Epidermal melanocyte (primary cell): ENCODE data around the gene RGMB.

Experiments
- DNase-seq: peaks from one replicate; pipeline ENCODE4 v3.0.0; 2011; ENCODE audit warnings: low spot score; ENCODE audit not compliant: insufficient read length

RGMB gene

GRCh38 chr5:98768160-98768959 lies 5.1 kb upstream of the RGMB start:
- peak; percentile 69 for DNase-seq

GRCh38 chr5:98768960-98769209 lies 4.6 kb upstream of the RGMB start:
- DNase-seq, result no peak

- no peak for DNase-seq
These were observed 4.1 kb upstream of the RGMB start for GRCh38 chr5:98769210-98769958.

GRCh38 chr5:98769959-98770208 lies 3.6 kb upstream of the RGMB start:
- DNase-seq, result no peak

GRCh38 chr5:98770209-98770910 lies 3.1 kb upstream of the RGMB start:
- no peak for DNase-seq

- DNase-seq, result no peak
These were observed 2.5 kb upstream of the RGMB start for GRCh38 chr5:98770911-98771322.

GRCh38 chr5:98771382-98772109 lies 1.9 kb upstream of the RGMB start:
- peak; percentile 77 for DNase-seq

- no peak for DNase-seq
These were observed 849 bp upstream of the RGMB start for GRCh38 chr5:98772415-98773213.

GRCh38 chr5:98773214-98773463 lies 324 bp upstream of the RGMB start:
- no peak for DNase-seq

GRCh38 chr5:98774192-98775033 lies 950 bp downstream of the RGMB start:
- no peak for DNase-seq

GRCh38 chr5:98775246-98776065 lies 2.0 kb downstream of the RGMB start:
- no peak for DNase-seq

GRCh38 chr5:98776066-98776705 lies 2.7 kb downstream of the RGMB start:
- DNase-seq, result no peak

- DNase-seq, result no peak
These were observed 3.8 kb downstream of the RGMB start for GRCh38 chr5:98777295-98777694.

GRCh38 chr5:98779264-98779877 lies 5.9 kb downstream of the RGMB start:
- no peak for DNase-seq

- no peak for DNase-seq
These were observed 6.9 kb downstream of the RGMB start for GRCh38 chr5:98780390-98780789.

- no peak for DNase-seq
These were observed 8.1 kb downstream of the RGMB start for GRCh38 chr5:98781520-98781919.

- no peak for DNase-seq
These were observed 8.5 kb downstream of the RGMB start for GRCh38 chr5:98781964-98782363.

GRCh38 chr5:98783051-98783649 lies 9.7 kb downstream of the RGMB start:
- DNase-seq, result no peak
